Hepatocyte (in vitro differentiated cells): ENCODE measurements around the gene CPED1.

Experiments
- CTCF ChIP-seq: fragments of 200-600 bp; sonication (generic); IDR thresholded peaks from 2 replicates; pipeline ENCODE4 v1.5.1; 2016; ENCODE audit warnings: antibody characterized with exemption, mild to moderate bottlenecking; ENCODE audit not compliant: poor library complexity
- EZH2phosphoT487 ChIP-seq: fragments of 200-600 bp; sonication (generic); IDR thresholded peaks from one replicate; pipeline ENCODE4 v1.6.1; 2018; ENCODE audit warnings: antibody characterized with exemption, mild to moderate bottlenecking, low read depth, moderate library complexity; ENCODE audit not compliant: unreplicated experiment, severe bottlenecking

- no peak for TF ChIP-seq CTCF
- no peak for TF ChIP-seq EZH2phosphoT487
These were observed 297.7 kb downstream of the CPED1 start for GRCh38 chr7:121286186-121286585.
